Measurements from ENCODE around the gene NHS.

DNA sequence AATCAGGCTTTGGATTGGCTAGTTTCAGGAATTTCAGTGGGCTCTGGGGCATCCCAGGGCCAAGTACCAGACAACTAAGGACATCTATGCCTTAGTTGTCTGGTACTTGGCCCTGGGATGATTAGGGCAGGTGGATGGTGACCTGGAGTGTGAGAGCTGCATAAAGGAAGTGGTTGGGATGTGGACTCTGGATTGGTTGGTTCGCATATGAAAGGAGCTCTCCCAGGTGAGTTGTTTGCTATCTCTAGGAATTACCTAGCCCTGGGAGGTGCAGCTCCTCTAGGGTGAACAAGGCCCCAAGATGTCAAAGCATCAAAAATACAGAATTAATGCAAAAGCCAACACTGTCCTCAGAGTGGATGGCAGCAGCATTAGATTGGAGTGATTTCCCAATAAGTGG, 109.6 kb downstream of the NHS start:
- no peak for TF ChIP-seq CTCF (IDR thresholded peaks at IDR 0.05 in 4 of 5, conservative IDR thresholded peaks at IDR 0.05 in 1 of 5)
- TF ChIP-seq POLR2A (IDR thresholded peaks at IDR 0.05): no peak
